ENCODE results near the gene TANGO2.

The TANGO2 gene

GRCh38 chr22:20080445-20080775, 59.5 kb downstream of the TANGO2 start:
- H4K91ac ChIP-seq (ENCODE audit: low read depth, low read length), result peak overlapping the region; percentile 71
- peaks cover 17% of the 10 kb centered on the region for H3K79me1 ChIP-seq (ENCODE audit: low read length)
- H3K36me3 ChIP-seq (ENCODE audit: control insufficient read depth in 1 of 2, insufficient read depth in 2 of 2, low read length in 2 of 2), result peaks cover 0 to 3% of the 10 kb centered on the region in 2 experiments
- peak overlapping the region; percentile 93 for H3K4ac ChIP-seq (ENCODE audit: low read depth, low read length)
- peak overlapping the region; percentile 86 for H3K4me2 ChIP-seq (ENCODE audit: low read length)
- H3K4me1 ChIP-seq (ENCODE audit: control insufficient read depth in 1 of 2, insufficient read depth in 2 of 2, low read length in 2 of 2), result peaks cover 21 to 35% of the 10 kb centered on the region in 2 experiments
- peaks cover 38% of the 10 kb centered on the region for H3K79me2 ChIP-seq (ENCODE audit: control insufficient read depth, insufficient read depth, low read length, poor library complexity)
- H3K9me3 ChIP-seq (ENCODE audit: insufficient read depth, low read depth, low read length), result no peaks in the 10 kb centered on the region
- peak overlapping the region; percentile 49 for H2AK5ac ChIP-seq (ENCODE audit: low read length)
- H4K12ac ChIP-seq (ENCODE audit: low read depth, low read length), result peak overlapping the region; percentile 33
- peak overlapping the region; percentile 89 for H3K9ac ChIP-seq (ENCODE audit: low read length)
- H3K23ac ChIP-seq (ENCODE audit: low read length), result no peak overlapping the region
- H4K8ac ChIP-seq (ENCODE audit: low read depth, low read length), result peak overlapping the region; percentile 74
- WGBS (ENCODE audit: extremely low coverage, insufficient coverage, insufficient read length), result no CpG with 5 or more reads among the region's 34 CpGs
- H2BK12ac ChIP-seq (ENCODE audit: low read length), result no peak overlapping the region
- H3K27ac ChIP-seq (ENCODE audit: low read depth, low read length), result peak overlapping the region; percentile 97
- H3K27me3 ChIP-seq (ENCODE audit: insufficient read depth, low read length), result no peaks in the 10 kb centered on the region
- H2AFZ ChIP-seq (ENCODE audit: insufficient read depth, low read length, poor library complexity), result peak overlapping the region; percentile 64
- H3K18ac ChIP-seq (ENCODE audit: low read length), result peak overlapping the region; percentile 77
- peak overlapping the region; percentile 59 for H2BK5ac ChIP-seq (ENCODE audit: low read depth, low read length, poor library complexity)
- peak; percentile 65 to 81 for DNase-seq
- peak overlapping the region; percentile 80 for H3K4me3 ChIP-seq (ENCODE audit: low read depth, low read length)
- peak overlapping the region; percentile 54 for H2BK120ac ChIP-seq (ENCODE audit: insufficient read depth, low read length, poor library complexity)
- H3K14ac ChIP-seq (ENCODE audit: low read length), result peak overlapping the region; percentile 71

- Histone ChIP-seq H3K18ac (ENCODE audit: low read length) (peak overlapping the region; percentile 77), H3K27ac (ENCODE audit: low read depth, low read length) (peak overlapping the region; percentile 97), H3K4me3 (ENCODE audit: low read depth, low read length) (peak overlapping the region; percentile 80), H2BK12ac (ENCODE audit: low read length) (peak overlapping the region; percentile 19), H2AK5ac (ENCODE audit: low read length) (peak overlapping the region; percentile 72), H2BK120ac (ENCODE audit: insufficient read depth, low read length, poor library complexity) (peak overlapping the region; percentile 54), H2BK5ac (ENCODE audit: low read depth, low read length, poor library complexity) (peak overlapping the region; percentile 34), H3K4me1 (ENCODE audit: control insufficient read depth in 1 of 2, insufficient read depth in 2 of 2, low read length in 2 of 2) (peaks cover 21 to 35% of the 10 kb centered on the region in 2 experiments), H4K91ac (ENCODE audit: low read depth, low read length) (peak overlapping the region; percentile 71), H3K79me1 (ENCODE audit: low read length) (peaks cover 17% of the 10 kb centered on the region), H3K9ac (ENCODE audit: low read length) (peak overlapping the region; percentile 89), H4K12ac (ENCODE audit: low read depth, low read length) (peak overlapping the region; percentile 33), H3K27me3 (ENCODE audit: insufficient read depth, low read length) (no peaks in the 10 kb centered on the region), H3K9me3 (ENCODE audit: insufficient read depth, low read depth, low read length) (no peaks in the 10 kb centered on the region), H3K14ac (ENCODE audit: low read length) (peak overlapping the region; percentile 71), H4K8ac (ENCODE audit: low read depth, low read length) (peak overlapping the region; percentile 59), H3K4me2 (ENCODE audit: low read length) (peak overlapping the region; percentile 86), H3K23ac (ENCODE audit: low read length) (no peak overlapping the region), H2AFZ (ENCODE audit: insufficient read depth, low read length, poor library complexity) (peak overlapping the region; percentile 19), H3K4ac (ENCODE audit: low read depth, low read length) (peak overlapping the region; percentile 93), H3K79me2 (ENCODE audit: control insufficient read depth, insufficient read depth, low read length, poor library complexity) (peaks cover 38% of the 10 kb centered on the region), H3K36me3 (ENCODE audit: control insufficient read depth in 1 of 2, insufficient read depth in 2 of 2, low read length in 2 of 2) (peaks cover 5 to 8% of the 10 kb centered on the region in 2 experiments)
- peak; percentile 45 to 66 for DNase-seq
- no CpG with 5 or more reads among the region's 27 CpGs for WGBS (ENCODE audit: extremely low coverage, insufficient coverage, insufficient read length)
These were observed 60.1 kb downstream of the TANGO2 start for GRCh38 chr22:20080776-20081654.

DNA sequence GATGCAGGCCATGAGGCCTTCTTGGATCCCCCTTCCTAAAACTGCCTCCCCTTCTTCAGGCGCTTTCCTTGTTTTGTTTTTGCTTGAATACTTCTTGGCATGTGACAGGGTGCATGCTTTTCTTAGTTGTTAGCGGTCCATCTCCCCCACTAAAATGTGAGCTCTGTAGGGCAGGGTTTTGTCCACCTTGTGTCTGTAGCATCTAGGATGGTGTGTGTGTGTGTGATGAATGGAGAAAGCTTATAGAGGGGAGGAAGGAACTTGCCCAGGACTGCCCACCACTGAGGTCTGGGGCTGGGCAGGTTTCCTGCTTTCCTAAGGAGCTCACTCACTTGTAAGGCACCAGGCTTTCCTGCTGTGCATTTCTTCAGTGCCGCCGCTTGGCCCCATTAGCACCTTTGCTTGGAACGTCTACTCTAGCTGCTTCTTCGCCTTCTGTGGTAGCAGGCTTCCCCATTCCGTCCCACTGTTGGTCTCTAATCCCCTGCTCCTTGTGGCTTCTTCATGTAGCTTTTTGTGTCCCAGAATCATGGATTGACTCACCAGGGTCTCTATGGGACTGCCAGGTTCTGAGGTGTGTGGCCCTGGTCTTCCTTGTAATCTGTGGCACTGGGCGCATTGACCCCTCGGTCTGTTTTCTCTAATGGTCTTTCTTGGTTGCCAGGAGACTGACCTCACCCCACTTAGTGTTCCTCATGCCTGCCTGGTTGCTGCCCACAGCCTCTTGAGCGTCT, 62.4 kb downstream of the TANGO2 start:
- Histone ChIP-seq H3K14ac (ENCODE audit: low read length) (no peak overlapping the region), H2BK5ac (ENCODE audit: low read depth, low read length, poor library complexity) (no peak overlapping the region), H3K79me1 (ENCODE audit: low read length) (peaks cover 17% of the 10 kb centered on the region), H3K36me3 (ENCODE audit: control insufficient read depth in 1 of 2, insufficient read depth in 2 of 2, low read length in 2 of 2) (peaks cover 27 to 30% of the 10 kb centered on the region in 2 experiments), H4K12ac (ENCODE audit: low read depth, low read length) (no peak overlapping the region), H4K91ac (ENCODE audit: low read depth, low read length) (no peak overlapping the region), H3K23ac (ENCODE audit: low read length) (no peak overlapping the region), H2AK5ac (ENCODE audit: low read length) (no peak overlapping the region), H3K4me3 (ENCODE audit: low read depth, low read length) (no peak overlapping the region), H3K9me3 (ENCODE audit: insufficient read depth, low read depth, low read length) (no peaks in the 10 kb centered on the region), H3K4ac (ENCODE audit: low read depth, low read length) (peak overlapping the region; percentile 82), H3K27ac (ENCODE audit: low read depth, low read length) (no peak overlapping the region), H3K27me3 (ENCODE audit: insufficient read depth, low read length) (no peaks in the 10 kb centered on the region), H3K4me2 (ENCODE audit: low read length) (peak overlapping the region; percentile 47), H4K8ac (ENCODE audit: low read depth, low read length) (no peak overlapping the region), H2BK12ac (ENCODE audit: low read length) (no peak overlapping the region), H2BK120ac (ENCODE audit: insufficient read depth, low read length, poor library complexity) (no peak overlapping the region), H3K9ac (ENCODE audit: low read length) (no peak overlapping the region), H3K79me2 (ENCODE audit: control insufficient read depth, insufficient read depth, low read length, poor library complexity) (peaks cover 38% of the 10 kb centered on the region), H3K4me1 (ENCODE audit: control insufficient read depth in 1 of 2, insufficient read depth in 2 of 2, low read length in 2 of 2) (peaks cover 21 to 35% of the 10 kb centered on the region in 2 experiments), H2AFZ (ENCODE audit: insufficient read depth, low read length, poor library complexity) (no peak overlapping the region), H3K18ac (ENCODE audit: low read length) (no peak overlapping the region)
- DNase-seq, result peak in 1 of 2 donors; percentile 17
- no CpG with 5 or more reads among the region's 10 CpGs for WGBS (ENCODE audit: extremely low coverage, insufficient coverage, insufficient read length)

- no peak overlapping the region for H3K4me2 ChIP-seq (ENCODE audit: low read length)
- peaks cover 38% of the 10 kb centered on the region for H3K79me2 ChIP-seq (ENCODE audit: control insufficient read depth, insufficient read depth, low read length, poor library complexity)
- no peak overlapping the region for H3K23ac ChIP-seq (ENCODE audit: low read length)
- peaks cover 32 to 33% of the 10 kb centered on the region in 2 experiments for H3K36me3 ChIP-seq (ENCODE audit: control insufficient read depth in 1 of 2, insufficient read depth in 2 of 2, low read length in 2 of 2)
- no peaks in the 10 kb centered on the region for H3K27me3 ChIP-seq (ENCODE audit: insufficient read depth, low read length)
- peaks cover 17% of the 10 kb centered on the region for H3K79me1 ChIP-seq (ENCODE audit: low read length)
- peak overlapping the region; percentile 82 for H3K4ac ChIP-seq (ENCODE audit: low read depth, low read length)
- H4K91ac ChIP-seq (ENCODE audit: low read depth, low read length), result no peak overlapping the region
- peaks cover 21 to 35% of the 10 kb centered on the region in 2 experiments for H3K4me1 ChIP-seq (ENCODE audit: control insufficient read depth in 1 of 2, insufficient read depth in 2 of 2, low read length in 2 of 2)
- no peak overlapping the region for H2BK120ac ChIP-seq (ENCODE audit: insufficient read depth, low read length, poor library complexity)
- no peak overlapping the region for H3K14ac ChIP-seq (ENCODE audit: low read length)
- H4K12ac ChIP-seq (ENCODE audit: low read depth, low read length), result no peak overlapping the region
- no peak overlapping the region for H2BK5ac ChIP-seq (ENCODE audit: low read depth, low read length, poor library complexity)
- H3K9ac ChIP-seq (ENCODE audit: low read length), result peak overlapping the region; percentile 59
- H3K9me3 ChIP-seq (ENCODE audit: insufficient read depth, low read depth, low read length), result no peaks in the 10 kb centered on the region
- no peak overlapping the region for H4K8ac ChIP-seq (ENCODE audit: low read depth, low read length)
- no peak overlapping the region for H2AK5ac ChIP-seq (ENCODE audit: low read length)
- no peak overlapping the region for H3K4me3 ChIP-seq (ENCODE audit: low read depth, low read length)
- no peak overlapping the region for H2AFZ ChIP-seq (ENCODE audit: insufficient read depth, low read length, poor library complexity)
- no CpG with 5 or more reads among the region's 10 CpGs for WGBS (ENCODE audit: extremely low coverage, insufficient coverage, insufficient read length)
- no peak for DNase-seq
- no peak overlapping the region for H3K27ac ChIP-seq (ENCODE audit: low read depth, low read length)
- H2BK12ac ChIP-seq (ENCODE audit: low read length), result no peak overlapping the region
- H3K18ac ChIP-seq (ENCODE audit: low read length), result no peak overlapping the region
These were observed 63.1 kb downstream of the TANGO2 start for GRCh38 chr22:20083891-20084546.
